ENCODE data around the gene ADAM23. TPM values are rescaled to one million over a fixed set of nuclear protein-coding genes. Genes with fewer than 3 reads are reported as not detected.

The ADAM23 gene
- total and polyA plus RNA-seq, 2 experiments from 2014 or later, result 11.8 to 15.9 TPM

DNA sequence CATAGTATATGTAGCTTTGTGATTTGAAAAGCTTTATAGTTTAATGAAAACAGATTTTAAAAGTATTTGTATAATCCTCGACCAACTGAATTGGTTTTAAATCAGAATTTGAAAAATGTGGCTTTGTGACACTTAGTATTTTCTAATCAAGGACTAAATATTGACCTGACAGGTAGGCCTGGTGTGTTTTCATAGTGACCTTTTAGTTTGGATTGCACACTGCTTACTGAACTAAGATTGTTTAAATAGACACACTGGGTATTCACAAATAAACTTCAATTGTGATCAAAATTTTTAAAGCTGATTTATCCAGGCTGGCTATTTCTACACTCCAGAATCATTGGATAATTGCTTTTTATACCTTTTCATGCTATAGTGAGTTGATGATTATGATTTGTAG is 167.1 kb downstream of the ADAM23 start:
- TF ChIP-seq NANOG (IDR thresholded peaks at IDR 0.05; ENCODE audit: borderline replicate concordance), result no peak
- TF ChIP-seq ZNF114 (CRISPR knock-in tag; IDR thresholded peaks at IDR 0.05), result no peak
- TF ChIP-seq, protein P1, sequence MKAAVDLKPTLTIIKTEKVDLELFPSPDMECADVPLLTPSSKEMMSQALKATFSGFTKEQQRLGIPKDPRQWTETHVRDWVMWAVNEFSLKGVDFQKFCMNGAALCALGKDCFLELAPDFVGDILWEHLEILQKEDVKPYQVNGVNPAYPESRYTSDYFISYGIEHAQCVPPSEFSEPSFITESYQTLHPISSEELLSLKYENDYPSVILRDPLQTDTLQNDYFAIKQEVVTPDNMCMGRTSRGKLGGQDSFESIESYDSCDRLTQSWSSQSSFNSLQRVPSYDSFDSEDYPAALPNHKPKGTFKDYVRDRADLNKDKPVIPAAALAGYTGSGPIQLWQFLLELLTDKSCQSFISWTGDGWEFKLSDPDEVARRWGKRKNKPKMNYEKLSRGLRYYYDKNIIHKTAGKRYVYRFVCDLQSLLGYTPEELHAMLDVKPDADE (IDR thresholded peaks at IDR 0.05), result no peak
- no peak for TF ChIP-seq CREB1 (CRISPR knock-in tag; IDR thresholded peaks at IDR 0.05; ENCODE audit: low read depth)
- TF ChIP-seq JUNB (IDR thresholded peaks at IDR 0.05; ENCODE audit: unreplicated experiment), result no peak
- TF ChIP-seq, protein P2, sequence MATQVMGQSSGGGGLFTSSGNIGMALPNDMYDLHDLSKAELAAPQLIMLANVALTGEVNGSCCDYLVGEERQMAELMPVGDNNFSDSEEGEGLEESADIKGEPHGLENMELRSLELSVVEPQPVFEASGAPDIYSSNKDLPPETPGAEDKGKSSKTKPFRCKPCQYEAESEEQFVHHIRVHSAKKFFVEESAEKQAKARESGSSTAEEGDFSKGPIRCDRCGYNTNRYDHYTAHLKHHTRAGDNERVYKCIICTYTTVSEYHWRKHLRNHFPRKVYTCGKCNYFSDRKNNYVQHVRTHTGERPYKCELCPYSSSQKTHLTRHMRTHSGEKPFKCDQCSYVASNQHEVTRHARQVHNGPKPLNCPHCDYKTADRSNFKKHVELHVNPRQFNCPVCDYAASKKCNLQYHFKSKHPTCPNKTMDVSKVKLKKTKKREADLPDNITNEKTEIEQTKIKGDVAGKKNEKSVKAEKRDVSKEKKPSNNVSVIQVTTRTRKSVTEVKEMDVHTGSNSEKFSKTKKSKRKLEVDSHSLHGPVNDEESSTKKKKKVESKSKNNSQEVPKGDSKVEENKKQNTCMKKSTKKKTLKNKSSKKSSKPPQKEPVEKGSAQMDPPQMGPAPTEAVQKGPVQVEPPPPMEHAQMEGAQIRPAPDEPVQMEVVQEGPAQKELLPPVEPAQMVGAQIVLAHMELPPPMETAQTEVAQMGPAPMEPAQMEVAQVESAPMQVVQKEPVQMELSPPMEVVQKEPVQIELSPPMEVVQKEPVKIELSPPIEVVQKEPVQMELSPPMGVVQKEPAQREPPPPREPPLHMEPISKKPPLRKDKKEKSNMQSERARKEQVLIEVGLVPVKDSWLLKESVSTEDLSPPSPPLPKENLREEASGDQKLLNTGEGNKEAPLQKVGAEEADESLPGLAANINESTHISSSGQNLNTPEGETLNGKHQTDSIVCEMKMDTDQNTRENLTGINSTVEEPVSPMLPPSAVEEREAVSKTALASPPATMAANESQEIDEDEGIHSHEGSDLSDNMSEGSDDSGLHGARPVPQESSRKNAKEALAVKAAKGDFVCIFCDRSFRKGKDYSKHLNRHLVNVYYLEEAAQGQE (IDR thresholded peaks at IDR 0.05; ENCODE audit: unreplicated experiment), result no peak
- TF ChIP-seq, protein P3, sequence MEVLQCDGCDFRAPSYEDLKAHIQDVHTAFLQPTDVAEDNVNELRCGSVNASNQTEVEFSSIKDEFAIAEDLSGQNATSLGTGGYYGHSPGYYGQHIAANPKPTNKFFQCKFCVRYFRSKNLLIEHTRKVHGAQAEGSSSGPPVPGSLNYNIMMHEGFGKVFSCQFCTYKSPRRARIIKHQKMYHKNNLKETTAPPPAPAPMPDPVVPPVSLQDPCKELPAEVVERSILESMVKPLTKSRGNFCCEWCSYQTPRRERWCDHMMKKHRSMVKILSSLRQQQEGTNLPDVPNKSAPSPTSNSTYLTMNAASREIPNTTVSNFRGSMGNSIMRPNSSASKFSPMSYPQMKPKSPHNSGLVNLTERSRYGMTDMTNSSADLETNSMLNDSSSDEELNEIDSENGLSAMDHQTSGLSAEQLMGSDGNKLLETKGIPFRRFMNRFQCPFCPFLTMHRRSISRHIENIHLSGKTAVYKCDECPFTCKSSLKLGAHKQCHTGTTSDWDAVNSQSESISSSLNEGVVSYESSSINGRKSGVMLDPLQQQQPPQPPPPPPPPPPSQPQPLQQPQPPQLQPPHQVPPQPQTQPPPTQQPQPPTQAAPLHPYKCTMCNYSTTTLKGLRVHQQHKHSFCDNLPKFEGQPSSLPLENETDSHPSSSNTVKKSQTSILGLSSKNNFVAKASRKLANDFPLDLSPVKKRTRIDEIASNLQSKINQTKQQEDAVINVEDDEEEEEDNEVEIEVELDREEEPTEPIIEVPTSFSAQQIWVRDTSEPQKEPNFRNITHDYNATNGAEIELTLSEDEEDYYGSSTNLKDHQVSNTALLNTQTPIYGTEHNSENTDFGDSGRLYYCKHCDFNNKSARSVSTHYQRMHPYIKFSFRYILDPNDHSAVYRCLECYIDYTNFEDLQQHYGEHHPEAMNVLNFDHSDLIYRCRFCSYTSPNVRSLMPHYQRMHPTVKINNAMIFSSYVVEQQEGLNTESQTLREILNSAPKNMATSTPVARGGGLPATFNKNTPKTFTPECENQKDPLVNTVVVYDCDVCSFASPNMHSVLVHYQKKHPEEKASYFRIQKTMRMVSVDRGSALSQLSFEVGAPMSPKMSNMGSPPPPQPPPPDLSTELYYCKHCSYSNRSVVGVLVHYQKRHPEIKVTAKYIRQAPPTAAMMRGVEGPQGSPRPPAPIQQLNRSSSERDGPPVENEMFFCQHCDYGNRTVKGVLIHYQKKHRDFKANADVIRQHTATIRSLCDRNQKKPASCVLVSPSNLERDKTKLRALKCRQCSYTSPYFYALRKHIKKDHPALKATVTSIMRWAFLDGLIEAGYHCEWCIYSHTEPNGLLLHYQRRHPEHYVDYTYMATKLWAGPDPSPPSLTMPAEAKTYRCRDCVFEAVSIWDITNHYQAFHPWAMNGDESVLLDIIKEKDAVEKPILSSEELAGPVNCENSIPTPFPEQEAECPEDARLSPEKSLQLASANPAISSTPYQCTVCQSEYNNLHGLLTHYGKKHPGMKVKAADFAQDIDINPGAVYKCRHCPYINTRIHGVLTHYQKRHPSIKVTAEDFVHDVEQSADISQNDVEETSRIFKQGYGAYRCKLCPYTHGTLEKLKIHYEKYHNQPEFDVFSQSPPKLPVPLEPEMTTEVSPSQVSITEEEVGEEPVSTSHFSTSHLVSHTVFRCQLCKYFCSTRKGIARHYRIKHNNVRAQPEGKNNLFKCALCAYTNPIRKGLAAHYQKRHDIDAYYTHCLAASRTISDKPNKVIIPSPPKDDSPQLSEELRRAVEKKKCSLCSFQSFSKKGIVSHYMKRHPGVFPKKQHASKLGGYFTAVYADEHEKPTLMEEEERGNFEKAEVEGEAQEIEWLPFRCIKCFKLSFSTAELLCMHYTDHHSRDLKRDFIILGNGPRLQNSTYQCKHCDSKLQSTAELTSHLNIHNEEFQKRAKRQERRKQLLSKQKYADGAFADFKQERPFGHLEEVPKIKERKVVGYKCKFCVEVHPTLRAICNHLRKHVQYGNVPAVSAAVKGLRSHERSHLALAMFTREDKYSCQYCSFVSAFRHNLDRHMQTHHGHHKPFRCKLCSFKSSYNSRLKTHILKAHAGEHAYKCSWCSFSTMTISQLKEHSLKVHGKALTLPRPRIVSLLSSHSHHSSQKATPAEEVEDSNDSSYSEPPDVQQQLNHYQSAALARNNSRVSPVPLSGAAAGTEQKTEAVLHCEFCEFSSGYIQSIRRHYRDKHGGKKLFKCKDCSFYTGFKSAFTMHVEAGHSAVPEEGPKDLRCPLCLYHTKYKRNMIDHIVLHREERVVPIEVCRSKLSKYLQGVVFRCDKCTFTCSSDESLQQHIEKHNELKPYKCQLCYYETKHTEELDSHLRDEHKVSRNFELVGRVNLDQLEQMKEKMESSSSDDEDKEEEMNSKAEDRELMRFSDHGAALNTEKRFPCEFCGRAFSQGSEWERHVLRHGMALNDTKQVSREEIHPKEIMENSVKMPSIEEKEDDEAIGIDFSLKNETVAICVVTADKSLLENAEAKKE (CRISPR knock-in tag; IDR thresholded peaks at IDR 0.05), result no peak
- no peak for TF ChIP-seq POLR2AphosphoS5 (IDR thresholded peaks at IDR 0.05; ENCODE audit: low read depth)
- no peak for TF ChIP-seq EZH2phosphoT487 (IDR thresholded peaks at IDR 0.05; ENCODE audit: unreplicated experiment)
- no peak for TF ChIP-seq STAT1 (IDR thresholded peaks at IDR 0.05; ENCODE audit: unreplicated experiment)
- no peak for TF ChIP-seq EZH2 (IDR thresholded peaks at IDR 0.05; ENCODE audit: low read depth, unreplicated experiment)
- no peak for TF ChIP-seq ZNF331 (CRISPR knock-in tag; IDR thresholded peaks at IDR 0.05; ENCODE audit: low read depth)
- TF ChIP-seq, protein P4, sequence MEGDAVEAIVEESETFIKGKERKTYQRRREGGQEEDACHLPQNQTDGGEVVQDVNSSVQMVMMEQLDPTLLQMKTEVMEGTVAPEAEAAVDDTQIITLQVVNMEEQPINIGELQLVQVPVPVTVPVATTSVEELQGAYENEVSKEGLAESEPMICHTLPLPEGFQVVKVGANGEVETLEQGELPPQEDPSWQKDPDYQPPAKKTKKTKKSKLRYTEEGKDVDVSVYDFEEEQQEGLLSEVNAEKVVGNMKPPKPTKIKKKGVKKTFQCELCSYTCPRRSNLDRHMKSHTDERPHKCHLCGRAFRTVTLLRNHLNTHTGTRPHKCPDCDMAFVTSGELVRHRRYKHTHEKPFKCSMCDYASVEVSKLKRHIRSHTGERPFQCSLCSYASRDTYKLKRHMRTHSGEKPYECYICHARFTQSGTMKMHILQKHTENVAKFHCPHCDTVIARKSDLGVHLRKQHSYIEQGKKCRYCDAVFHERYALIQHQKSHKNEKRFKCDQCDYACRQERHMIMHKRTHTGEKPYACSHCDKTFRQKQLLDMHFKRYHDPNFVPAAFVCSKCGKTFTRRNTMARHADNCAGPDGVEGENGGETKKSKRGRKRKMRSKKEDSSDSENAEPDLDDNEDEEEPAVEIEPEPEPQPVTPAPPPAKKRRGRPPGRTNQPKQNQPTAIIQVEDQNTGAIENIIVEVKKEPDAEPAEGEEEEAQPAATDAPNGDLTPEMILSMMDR (conservative IDR thresholded peaks at IDR 0.05; ENCODE audit: low read depth in 2 of 2), result no peak
- H3K27me3 Mint-ChIP-seq (ENCODE audit: insufficient read depth, low read depth, poor library complexity), result peaks cover 4% of the 10 kb centered on the region
- Histone ChIP-seq H3K4me3 (no peak overlapping the region), H3K9me2 (ENCODE audit: insufficient read depth) (no peaks in the 10 kb centered on the region), H3K79me2 (replicated peaks; ENCODE audit: insufficient read depth) (no peaks in the 10 kb centered on the region), H3K27ac (ENCODE audit: low read depth) (no peak overlapping the region), H3F3A (replicated peaks; ENCODE audit: low read depth) (no peaks in the 10 kb centered on the region), H3K36me3 (ENCODE audit: insufficient read depth) (no peaks in the 10 kb centered on the region), H4K20me1 (replicated peaks; ENCODE audit: insufficient read depth) (no peaks in the 10 kb centered on the region), H3K4me2 (no peak overlapping the region), H3K27me3 (ENCODE audit: insufficient read depth) (no peaks in the 10 kb centered on the region), H2AFZ (no peak overlapping the region), H3K4me1 (ENCODE audit: insufficient read depth) (no peaks in the 10 kb centered on the region)
- H3K4me3 Mint-ChIP-seq, result no peak overlapping the region
- DNase-seq (ENCODE audit: low spot score) (no peak), ATAC-seq (no peak)
- H3K9me3 Mint-ChIP-seq, result no peaks in the 10 kb centered on the region
- H3K27ac Mint-ChIP-seq, result no peak overlapping the region
- peaks cover 3% of the 10 kb centered on the region; the same call in 2 of the 3 replicates for H3K36me3 Mint-ChIP-seq (ENCODE audit: low read depth)
- peaks cover 2% of the 10 kb centered on the region; the same call in 2 of the 3 replicates for H3K4me1 Mint-ChIP-seq

All from GM23338 (cell line).